ENCODE data around the gene SLC7A14. TPM values are rescaled to one million over a fixed set of nuclear protein-coding genes. Genes with fewer than 3 reads are reported as not detected.

SLC7A14 gene
- total RNA-seq, 1 experiment from 2014 or later = not detected

GRCh38 chr3:170633573-170633972 is 47.7 kb upstream of the SLC7A14 start:
- TF ChIP-seq CBX3 (IDR thresholded peaks at IDR 0.05; ENCODE audit: low read depth) = no peak
- TF ChIP-seq POLR2A (IDR thresholded peaks at IDR 0.05; ENCODE audit: borderline replicate concordance, extremely low read depth, insufficient read depth, insufficient read length) = no peak
- TF ChIP-seq SIN3A (IDR thresholded peaks at IDR 0.05; ENCODE audit: low read depth) = no peak
- TF ChIP-seq TCF7L2 (IDR thresholded peaks at IDR 0.05; ENCODE audit: borderline replicate concordance, extremely low read depth, insufficient read depth, insufficient read length) = no peak
- no peak for TF ChIP-seq EZH2phosphoT487 (IDR thresholded peaks at IDR 0.05; ENCODE audit: borderline replicate concordance)

GRCh38 chr3:170632780-170633179 is 46.9 kb upstream of the SLC7A14 start:
- POLR2A ChIA-PET = no interaction called here
- intact Hi-C loops (cut with micrococcal nuclease) = no loop called here
- H3K4me3 ChIP-seq (replicated peaks in 1 of 2; ENCODE audit: low read depth in 1 of 2, low read length in 2 of 2) = no peak overlapping the region
- no peaks in the 10 kb centered on the region for H4K20me1 ChIP-seq (ENCODE audit: insufficient read depth)
- no TSS peak for BruUV-seq (replicated peaks)
- RAD21 ChIA-PET (ENCODE audit: low non-redundant PET in 1 of 2, low total read pairs in 2 of 2, uncharacterized antibody in 2 of 2, unreplicated experiment in 2 of 2) = no interaction called here
- H3K9me3 ChIP-seq (ENCODE audit: control insufficient read depth in 1 of 2, insufficient read depth in 1 of 2, low read depth in 1 of 2, low read length in 2 of 2) = no peaks in the 10 kb centered on the region
- no peaks in the 10 kb centered on the region for H3K79me2 ChIP-seq (ENCODE audit: insufficient read depth, low read length)
- H3K9me2 ChIP-seq (ENCODE audit: insufficient read depth) = no peaks in the 10 kb centered on the region
- ATAC-seq (no peak), DNase-seq (ENCODE audit: low read depth, low spot score) (no peak)
- H3K36me3 ChIP-seq (ENCODE audit: control insufficient read depth in 1 of 2, insufficient read depth in 2 of 2, low read length in 2 of 2) = no peaks in the 10 kb centered on the region
- no peak overlapping the region for H2AFZ ChIP-seq (ENCODE audit: low read depth, low read length, poor library complexity, severe bottlenecking)
- no peak overlapping the region for H3K9ac ChIP-seq (ENCODE audit: low read length)
- no peak overlapping the region for H3K27ac ChIP-seq (ENCODE audit: low read depth, low read length)
- no peaks in the 10 kb centered on the region for H3K27me3 ChIP-seq (ENCODE audit: insufficient read depth, low read length)
- TF ChIP-seq ZFX (IDR thresholded peaks at IDR 0.05) (no peak), JUND (IDR thresholded peaks at IDR 0.05) (no peak), EGR1 (IDR thresholded peaks at IDR 0.05; ENCODE audit: low read depth) (no peak), ELF1 (IDR thresholded peaks at IDR 0.05; ENCODE audit: borderline replicate concordance, low read depth) (no peak), SP1 (IDR thresholded peaks at IDR 0.05; ENCODE audit: low read depth) (no peak)
- no peak overlapping the region for H3K4me2 ChIP-seq (ENCODE audit: low read length)
- CTCF ChIA-PET = no interaction called here
- no peaks in the 10 kb centered on the region for H3K4me1 ChIP-seq (ENCODE audit: control insufficient read depth in 1 of 2, insufficient read depth in 2 of 2, low read length in 2 of 2)

More at GRCh38 chr3:170633573-170633972, 47.7 kb upstream of the SLC7A14 start:
- Histone ChIP-seq H3K4me1 (ENCODE audit: control insufficient read depth in 1 of 2, insufficient read depth in 2 of 2, low read length in 2 of 2) (no peaks in the 10 kb centered on the region), H3K4me3 (replicated peaks in 1 of 2; ENCODE audit: low read depth in 1 of 2, low read length in 2 of 2) (no peak overlapping the region), H3K4me2 (ENCODE audit: low read length) (no peak overlapping the region), H2AFZ (ENCODE audit: low read depth, low read length, poor library complexity, severe bottlenecking) (no peak overlapping the region), H3K27me3 (ENCODE audit: insufficient read depth, low read length) (no peaks in the 10 kb centered on the region), H3K9me2 (ENCODE audit: insufficient read depth) (no peaks in the 10 kb centered on the region), H4K20me1 (ENCODE audit: insufficient read depth) (no peaks in the 10 kb centered on the region), H3K27ac (ENCODE audit: low read depth, low read length) (no peak overlapping the region), H3K9ac (ENCODE audit: low read length) (no peak overlapping the region), H3K9me3 (ENCODE audit: control insufficient read depth in 1 of 2, insufficient read depth in 1 of 2, low read depth in 1 of 2, low read length in 2 of 2) (no peaks in the 10 kb centered on the region), H3K36me3 (ENCODE audit: control insufficient read depth in 1 of 2, insufficient read depth in 2 of 2, low read length in 2 of 2) (no peaks in the 10 kb centered on the region), H3K79me2 (ENCODE audit: insufficient read depth, low read length) (no peaks in the 10 kb centered on the region)
- intact Hi-C loops (cut with micrococcal nuclease) = no loop called here
- POLR2A ChIA-PET = no interaction called here
- CTCF ChIA-PET = no interaction called here
- no peak for ATAC-seq
- RAD21 ChIA-PET (ENCODE audit: low non-redundant PET in 1 of 2, low total read pairs in 2 of 2, uncharacterized antibody in 2 of 2, unreplicated experiment in 2 of 2) = no interaction called here
- no TSS peak for BruUV-seq (replicated peaks)
- DNase-seq (ENCODE audit: low read depth, low spot score) = no peak
